ENCODE measurements around the gene NLRC5. TPM values are rescaled to one million over a fixed set of nuclear protein-coding genes. Genes with fewer than 3 reads are reported as not detected.
"Not testable (repeated sequence)": the region's sequence is repeated elsewhere in the genome, so short reads cannot be mapped to it uniquely, and the experiment has no call there.

The NLRC5 gene
- total RNA-seq, 1 donor from 2014 or later, result 15.7 TPM

DNA sequence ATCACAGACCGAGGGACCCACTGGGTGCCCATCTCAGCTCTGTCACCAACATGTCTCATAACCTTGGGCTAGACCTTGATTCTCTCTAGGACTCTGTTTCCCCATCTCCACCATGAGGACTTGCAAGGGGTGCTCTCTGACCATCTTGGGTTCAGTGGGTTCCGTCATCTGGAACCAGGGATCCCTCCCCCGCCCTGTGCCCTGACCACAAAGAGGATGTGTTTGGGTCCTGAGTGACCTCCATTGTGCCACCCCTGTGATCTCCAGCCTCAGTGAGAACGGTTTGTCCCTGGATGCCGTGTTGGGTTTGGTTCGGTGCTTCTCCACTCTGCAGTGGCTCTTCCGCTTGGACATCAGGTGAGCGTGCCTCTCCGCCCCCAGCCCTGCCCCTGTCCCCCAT lies 53.9 kb downstream of the NLRC5 start:
- no peak for DNase-seq (ENCODE audit: low read depth)

DNA sequence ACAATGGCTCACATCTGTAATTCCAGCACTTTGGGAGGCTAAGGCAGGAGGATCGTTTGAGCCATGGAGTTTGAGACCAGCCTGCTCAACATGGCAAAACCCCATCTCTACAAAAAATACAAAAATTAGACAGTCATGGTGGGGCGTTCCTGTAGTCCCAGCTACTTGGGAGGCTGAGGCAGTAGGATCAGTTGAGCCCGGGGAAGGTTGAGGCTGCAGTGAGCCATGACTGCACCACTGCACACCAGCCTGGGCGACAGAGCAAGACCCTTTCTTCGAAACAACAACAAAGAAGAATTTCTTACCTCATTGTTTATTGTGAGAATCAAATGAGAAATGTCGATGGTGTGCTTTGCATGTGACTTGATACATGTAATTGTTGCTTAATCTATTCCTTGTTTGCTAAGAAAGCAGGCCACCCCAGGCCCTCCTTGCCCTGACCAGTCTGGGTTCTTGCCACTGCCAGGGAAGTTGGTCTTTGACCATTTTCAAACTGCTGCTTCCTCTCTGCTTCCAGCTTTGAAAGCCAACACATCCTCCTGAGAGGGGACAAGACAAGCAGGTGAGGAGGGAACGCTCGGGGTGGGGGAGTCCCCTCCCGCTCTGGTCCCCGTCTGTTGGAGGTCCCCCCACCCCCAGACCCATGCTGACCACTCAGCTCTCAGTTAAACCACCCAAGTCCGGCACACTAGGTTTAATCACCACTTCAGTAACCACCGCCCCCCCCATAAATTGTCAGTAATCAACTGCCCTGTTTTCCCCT lies 55.8 kb downstream of the NLRC5 start:
- no peak for DNase-seq (ENCODE audit: low read depth)

DNA sequence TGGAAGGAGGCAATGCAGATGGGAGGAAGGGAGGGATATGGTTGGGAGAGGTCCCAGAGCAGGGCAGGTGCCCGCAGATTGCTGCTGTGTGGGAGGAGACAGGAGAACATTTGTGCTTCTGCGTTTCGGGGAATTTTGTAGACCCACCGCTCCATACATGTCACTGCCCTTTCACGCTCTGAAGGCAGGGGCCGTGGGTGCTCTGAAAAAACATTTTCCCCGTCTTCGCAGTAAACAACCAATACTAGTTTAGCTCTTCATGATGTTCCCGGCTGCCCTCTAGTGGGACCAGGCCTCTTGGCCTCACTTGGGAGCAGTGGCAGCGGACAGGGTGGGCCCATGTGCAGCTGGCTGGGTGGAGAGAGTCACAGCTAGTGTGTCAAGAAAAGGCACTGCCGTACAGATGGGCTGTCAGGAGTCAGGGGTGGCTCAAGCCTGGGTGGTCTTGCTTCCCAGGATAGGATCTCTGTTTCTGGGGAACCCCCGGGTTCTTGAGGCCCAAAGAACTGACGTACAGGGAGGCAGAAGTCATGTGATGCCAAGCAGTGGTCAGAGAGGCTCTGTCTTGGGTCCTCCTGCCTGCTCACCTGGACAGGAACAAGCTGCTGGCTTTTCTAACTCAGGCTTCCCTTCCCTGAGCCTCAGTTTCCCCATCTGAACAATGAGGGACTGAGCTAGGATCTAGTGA lies 56.5 kb downstream of the NLRC5 start:
- peak; percentile 69 for DNase-seq (ENCODE audit: low read depth)

DNA sequence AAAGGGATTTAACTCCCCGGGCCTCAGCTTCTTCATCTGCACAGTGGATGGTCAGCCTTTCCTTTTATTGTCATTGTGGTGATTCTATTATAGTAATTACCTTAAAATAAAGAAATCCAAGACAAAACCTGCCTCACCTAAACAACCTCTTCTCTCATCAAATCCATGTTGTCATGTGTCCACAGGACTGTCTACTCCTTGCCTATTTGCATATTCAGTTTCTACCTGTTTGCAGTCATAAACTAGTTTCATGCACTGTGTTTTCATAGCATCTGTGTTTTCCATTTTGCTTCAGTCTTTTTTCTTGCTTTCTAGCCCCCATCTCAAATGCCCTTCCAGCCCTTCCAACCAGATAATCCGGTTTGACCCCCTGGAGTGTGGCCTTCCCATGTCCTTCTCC lies 58.7 kb downstream of the NLRC5 start:
- no peak for DNase-seq (ENCODE audit: low read depth)

DNA sequence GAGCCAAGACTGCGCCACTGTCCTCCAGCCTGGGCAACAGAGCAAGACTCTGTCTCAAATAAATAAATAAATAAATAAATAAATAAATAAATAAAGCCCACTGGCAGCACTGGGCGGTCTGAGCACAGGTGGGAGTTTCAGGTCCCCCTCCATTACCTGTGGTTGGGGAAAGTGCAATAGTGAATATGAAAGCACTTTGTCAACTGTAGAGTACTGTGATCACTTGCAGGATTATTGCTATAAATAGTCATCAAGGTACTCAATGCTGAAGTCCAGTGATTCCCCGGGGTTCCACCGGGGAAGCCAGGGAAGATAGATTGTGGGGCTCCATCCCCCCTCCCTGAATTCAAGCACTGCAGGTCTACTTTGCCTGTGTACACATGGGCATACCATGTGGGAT lies 60.3 kb downstream of the NLRC5 start:
- no peak for DNase-seq (ENCODE audit: low read depth)

DNA sequence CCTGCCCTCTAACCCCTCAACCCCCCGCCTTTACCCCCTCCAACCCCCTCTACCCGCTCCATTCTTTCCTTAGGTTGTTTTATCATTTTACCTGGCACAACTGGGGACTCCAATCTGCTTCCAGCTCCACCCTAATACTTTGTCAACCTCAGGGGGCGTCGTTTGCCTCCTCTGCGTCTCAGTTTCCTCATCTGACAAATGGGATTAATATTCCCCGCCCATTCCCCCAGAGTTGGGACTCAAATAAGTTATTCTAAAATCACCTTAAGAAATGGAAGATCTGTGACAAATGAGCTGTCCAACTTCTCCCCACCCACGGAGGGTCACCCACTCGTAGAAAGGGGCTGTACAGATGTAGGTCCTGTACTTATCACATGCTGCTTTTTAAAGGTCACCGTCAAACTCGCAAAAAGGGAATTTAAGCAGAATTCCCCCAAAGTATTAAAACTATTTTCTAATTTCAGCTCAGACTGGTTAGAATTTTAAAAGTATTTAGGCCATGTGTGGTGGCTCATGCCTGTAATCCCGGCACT lies 62.4 kb downstream of the NLRC5 start:
- DNase-seq (ENCODE audit: low read depth), result no peak

DNA sequence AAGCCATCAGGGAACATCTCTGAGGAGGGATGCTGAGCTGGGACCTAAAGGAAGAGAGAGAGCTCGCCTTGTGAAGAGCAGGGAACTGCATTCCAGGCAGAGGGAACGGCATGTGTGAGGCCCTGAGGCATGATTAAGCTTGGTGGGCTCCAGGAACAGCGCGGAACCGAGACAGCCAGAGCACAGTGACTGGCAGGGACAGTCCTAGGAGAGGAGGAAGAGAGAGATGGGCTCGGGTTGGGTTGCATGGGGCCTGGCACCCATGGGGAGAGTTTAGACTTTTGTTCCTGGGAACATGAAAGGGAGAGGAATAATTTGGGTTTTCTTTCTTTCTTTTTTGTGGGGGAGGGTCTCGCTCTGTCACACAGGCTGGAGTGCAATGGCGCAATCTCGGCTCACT lies 63.8 kb downstream of the NLRC5 start:
- DNase-seq (ENCODE audit: low read depth), result no peak

DNA sequence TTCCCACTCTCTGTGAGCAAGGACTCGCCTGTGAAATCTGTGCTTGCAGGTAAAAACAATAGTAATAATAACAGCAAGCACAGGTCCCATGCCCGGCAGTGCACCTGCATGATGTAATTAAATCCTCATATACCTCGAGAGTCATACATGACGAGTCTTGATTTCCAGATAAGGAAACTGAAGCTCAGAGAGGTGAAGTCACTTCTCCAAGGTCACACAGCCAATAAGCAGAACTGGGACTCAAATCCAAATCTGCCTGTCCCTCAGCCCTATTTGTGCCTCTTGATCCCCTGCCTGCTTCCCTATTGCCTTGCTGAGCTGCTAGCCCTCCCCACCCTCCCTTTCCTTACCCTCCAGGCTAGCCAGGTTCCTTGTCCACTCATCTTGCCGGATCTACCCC lies 65.0 kb downstream of the NLRC5 start:
- no peak for DNase-seq (ENCODE audit: low read depth)

DNA sequence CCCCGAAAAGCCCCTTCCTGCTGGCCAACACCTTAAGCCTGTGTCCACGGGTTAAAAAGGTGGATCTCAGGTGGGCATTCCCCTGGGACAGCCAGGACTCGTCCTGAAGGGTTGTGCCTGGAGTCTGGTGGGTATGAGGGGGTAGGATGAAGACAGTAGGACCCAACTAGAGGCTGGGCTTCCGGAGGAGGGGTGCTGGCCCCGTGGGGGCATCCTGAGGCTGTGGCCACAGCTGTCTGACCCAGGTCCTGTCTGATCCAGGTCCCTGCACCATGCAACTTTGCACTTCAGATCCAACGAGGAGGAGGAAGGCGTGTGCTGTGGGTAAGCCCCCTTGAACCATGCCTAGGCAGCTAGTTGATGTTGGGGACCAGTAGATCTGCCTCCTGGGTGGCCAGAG lies 65.4 kb downstream of the NLRC5 start:
- DNase-seq (ENCODE audit: low read depth), result no peak

DNA sequence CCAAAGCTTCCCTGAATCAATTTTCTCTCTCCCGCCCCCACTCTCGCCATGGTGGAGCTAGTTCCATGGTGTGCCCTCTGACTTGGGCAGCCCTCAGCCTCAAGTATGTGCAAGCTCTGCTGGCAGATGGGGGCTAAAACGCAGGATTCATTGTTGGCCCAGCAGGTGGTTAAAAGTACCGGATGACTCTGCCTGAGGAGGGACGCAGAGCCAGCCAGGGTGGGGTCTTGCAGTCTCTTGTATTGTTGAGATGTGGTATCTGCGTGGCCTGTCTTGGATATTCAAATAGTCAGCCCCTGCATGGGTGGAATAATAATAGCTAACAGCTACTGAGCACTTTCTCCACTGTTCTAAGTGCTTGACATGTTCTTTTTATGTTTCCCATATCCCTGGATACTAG lies 66.3 kb downstream of the NLRC5 start:
- DNase-seq (ENCODE audit: low read depth), result no peak

DNA sequence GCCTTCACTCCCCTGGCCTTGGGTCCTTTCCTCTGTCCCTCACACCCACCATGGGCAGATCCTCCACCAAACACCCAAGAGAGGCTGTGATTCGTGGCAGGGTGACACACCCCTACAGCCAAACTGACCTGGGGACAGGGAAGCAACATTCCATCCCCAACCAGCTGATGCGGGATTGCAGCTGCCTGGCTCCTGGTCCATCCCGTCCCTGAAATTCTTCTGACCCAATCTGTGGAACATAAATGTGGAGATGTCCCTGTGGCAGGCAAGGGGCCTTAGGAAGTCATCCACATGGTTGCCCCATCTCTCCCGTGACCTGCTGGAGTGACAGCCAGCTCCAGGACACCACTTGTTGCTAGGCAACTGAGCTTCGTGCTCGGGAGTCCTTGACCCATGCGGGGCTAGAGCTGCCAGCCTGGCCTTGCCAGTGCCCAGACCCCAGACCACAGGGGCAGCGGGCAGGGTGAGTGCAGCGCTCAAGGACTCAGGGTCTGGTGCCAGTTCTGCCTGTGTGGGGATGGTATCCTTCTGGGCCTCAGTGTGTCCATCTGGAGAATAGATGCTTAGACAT lies 69.0 kb downstream of the NLRC5 start:
- no peak for DNase-seq (ENCODE audit: low read depth)

DNA sequence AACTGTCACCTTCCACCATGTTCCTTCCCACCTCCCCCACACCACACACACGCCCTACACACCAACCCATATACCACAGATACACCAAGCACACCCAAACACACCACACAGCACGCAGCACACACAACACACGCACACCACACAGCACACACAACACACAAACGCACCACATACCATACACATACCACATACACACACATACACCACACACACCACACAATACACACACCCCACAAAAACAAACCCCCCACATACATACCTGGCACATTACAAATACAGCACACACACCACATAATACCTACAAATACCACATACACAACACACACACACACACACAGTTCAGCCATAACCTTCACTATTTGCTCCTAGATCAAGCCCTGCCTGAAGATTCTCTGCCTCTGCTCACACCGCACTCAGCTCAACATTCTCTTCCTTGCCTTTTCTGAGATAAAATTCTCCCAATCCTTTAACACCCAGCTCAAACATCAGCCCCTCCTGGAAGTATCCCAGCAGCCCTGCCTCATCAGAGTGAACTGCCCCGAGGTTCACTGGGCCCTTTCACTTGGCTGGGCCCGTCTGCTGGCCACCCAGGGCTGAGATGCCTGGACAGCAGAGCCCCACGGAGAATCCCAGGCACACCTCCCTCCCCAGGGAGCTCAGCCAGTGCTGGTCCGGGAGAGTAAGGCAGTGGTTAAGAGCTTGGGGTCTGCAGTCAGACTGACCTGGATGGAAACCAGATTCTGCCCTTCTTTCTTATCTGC lies 71.1 kb downstream of the NLRC5 start:
- DNase-seq (ENCODE audit: low read depth), result no peak

DNA sequence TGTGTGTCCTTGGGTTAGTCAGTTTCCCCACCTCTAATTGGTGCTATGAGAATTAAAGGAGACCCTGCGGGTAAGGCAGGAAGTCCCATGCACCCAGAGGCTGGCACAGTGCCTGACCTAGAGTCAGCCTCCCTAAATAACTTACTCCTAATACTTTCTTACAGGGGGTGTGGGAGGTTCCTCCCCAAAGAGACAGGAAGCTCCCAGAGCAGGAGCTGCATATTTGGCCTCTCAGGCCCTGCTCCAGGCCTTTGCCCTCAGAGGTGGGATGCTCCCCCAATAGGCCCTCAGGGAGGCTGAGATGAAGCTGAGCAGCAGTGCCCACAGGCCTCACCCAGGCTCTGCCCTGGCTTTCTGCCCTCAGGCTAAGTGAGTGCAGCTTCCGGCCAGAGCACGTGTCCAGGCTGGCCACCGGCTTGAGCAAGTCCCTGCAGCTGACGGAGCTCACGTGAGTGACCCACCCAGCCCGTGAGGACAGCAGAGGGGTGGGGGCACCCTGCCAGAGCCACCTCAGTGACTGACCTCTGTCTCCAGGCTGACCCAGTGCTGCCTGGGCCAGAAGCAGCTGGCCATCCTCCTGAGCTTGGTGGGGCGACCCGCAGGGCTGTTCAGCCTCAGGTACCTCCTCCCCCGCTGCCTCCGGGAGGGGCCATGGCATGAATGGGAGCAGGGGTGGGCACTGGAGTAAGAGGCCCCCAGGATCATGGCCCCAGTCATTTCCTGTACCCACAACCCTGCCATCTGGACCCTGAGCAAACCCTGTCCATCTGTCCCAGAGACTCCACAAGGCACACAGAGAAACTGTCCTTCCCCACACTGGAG lies 71.9 kb downstream of the NLRC5 start:
- peak; percentile 98 for DNase-seq (ENCODE audit: low read depth)

DNA sequence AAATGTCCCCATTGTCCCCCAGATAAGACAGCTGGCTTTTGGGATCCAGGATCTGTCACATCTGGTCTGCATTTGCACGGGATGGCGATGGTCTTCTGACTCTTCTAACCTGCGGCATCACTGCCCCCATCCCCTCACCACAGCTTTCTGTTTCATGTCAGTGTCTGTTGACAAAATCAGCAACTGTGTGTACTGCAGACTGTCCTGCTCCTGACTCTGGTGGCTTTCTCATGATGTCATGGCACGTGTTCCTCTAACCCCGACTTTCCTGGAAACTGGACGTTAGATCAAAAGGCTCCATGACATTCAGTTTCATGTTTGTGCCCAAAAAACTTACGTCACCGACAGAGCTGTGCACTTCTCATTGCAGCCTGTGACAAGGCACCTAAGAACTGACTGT lies 73.0 kb downstream of the NLRC5 start:
- DNase-seq (ENCODE audit: low read depth), result peak; percentile 57

DNA sequence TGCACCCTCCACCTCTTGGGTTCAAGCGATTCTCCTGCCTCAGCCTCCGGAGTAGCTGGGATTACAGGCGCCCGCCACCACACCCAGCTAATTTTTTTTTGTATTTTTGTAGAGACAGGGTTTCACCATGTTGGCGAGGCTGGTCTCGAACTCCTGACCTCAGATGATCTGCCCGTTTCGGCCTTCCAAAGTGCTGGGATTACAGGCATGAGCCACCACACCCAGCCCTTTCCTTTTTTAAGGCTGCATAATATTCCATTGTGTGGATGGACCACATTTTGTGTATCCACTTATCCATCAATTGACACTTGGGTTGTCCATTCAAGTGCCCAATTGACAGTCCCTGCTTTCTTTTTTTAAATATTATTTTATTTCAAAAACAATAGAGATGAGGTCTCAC lies 73.8 kb downstream of the NLRC5 start:
- not testable (repeated sequence) for DNase-seq (ENCODE audit: low read depth)

DNA sequence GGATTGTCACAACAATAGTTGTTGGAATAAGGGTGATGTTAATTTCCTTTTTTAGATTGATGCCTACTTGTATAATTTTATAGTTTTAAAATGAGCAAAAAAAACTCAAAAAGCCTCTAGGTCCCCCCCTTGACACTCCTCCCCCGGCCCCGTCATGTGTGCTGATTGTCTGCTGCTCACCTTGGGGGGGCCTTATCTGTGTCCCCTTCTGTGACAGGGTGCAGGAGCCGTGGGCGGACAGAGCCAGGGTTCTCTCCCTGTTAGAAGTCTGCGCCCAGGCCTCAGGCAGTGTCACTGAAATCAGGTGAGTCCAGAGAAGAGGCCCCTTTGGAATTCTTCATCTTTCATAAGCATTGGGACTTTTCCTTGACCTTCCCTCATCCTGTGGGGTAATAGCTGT lies 75.6 kb downstream of the NLRC5 start:
- DNase-seq (ENCODE audit: low read depth), result no peak

DNA sequence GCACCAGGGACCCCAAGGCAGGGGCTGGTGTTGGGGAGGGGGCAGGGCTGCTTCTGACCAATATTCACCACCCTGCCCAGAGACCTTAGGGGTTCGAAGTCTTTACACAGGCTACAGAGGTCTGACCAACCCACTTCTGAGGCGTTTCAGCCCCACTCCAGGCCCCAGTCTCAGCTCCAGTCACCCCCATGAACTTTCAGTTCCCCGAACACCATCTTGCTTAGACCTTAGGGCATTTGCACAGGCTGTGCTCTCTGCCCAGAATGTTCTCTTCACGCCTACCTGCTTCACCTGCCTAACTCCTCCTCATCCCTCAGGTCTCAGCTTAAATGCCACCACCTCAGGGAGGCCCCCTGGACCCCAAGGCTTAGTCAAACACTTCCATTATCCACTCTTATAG lies 77.3 kb downstream of the NLRC5 start:
- DNase-seq (ENCODE audit: low read depth), result no peak

DNA sequence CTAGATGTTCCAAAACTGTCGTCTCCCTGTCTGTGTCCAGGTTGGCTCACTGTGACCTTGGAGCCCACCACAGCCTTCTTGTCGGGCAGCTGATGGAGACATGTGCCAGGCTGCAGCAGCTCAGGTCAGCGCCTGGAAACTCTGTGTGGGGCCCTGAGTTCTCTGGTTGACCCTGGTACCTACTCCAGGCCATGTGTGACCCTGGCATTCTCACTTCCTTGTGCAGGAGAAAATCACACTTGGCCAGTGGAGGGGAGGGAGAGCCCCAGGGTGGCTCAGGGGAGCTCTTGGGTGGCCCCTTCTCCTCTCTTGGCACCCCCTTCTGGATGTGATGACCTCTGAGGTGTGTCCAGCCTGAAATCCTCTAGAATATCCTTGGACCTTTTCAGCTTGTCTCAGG lies 78.0 kb downstream of the NLRC5 start:
- no peak for DNase-seq (ENCODE audit: low read depth)

DNA sequence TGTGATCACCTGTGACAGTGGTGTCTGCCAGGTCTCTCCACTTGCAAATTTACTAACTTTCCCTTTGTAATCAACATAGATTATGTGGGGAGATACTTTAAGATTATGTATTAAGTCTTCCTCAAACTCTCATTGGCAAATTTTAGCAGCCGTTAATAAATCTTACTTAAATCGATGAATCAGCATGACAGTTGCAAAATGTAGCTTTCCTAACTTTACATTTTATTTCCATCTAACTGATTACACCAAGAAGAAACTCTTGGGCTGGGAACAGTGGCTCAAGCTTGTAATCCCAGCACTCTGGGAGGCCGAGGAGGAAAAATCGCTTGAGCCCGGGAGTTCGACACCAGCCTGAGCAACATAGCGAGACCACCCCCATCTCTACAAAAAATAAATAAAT lies 79.7 kb downstream of the NLRC5 start:
- DNase-seq (ENCODE audit: low read depth), result no peak

DNA sequence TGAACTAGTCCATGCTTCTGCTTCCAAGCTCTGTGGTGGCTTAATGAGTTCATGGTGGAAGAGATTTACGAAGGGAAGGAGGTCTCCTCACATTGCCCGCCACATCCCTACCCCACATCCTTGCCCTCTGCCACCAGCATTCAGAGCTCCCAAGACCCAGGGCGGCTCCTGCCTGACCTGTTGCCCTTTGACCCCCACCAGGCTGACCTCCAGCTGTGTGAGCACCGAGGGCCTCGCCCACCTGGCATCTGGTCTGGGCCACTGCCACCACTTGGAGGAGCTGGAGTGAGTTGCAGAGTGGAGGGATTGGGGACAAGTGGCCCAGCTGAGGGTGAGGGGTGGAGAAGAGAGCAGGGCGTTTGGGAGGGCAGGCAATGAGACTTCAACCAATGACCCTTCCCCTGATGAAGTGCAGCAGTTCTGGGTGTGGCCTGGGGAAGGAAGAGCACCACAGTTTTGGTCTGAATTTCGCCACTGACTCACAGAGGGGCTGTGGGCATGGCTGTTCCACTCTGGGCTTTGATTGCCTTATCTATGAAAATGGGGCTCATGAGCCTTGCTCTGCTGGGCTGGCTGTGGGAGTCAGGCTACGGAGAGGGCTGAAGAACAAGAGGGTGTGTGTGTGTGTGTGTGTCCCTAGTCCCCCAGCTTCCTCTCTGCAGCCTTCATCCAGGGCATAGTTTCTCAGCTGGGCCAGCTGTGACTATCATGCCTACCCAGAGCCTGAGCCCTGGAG lies 80.4 kb downstream of the NLRC5 start:
- DNase-seq (ENCODE audit: low read depth), result no peak
